Measurements from ENCODE around the gene CEP89.

DNA sequence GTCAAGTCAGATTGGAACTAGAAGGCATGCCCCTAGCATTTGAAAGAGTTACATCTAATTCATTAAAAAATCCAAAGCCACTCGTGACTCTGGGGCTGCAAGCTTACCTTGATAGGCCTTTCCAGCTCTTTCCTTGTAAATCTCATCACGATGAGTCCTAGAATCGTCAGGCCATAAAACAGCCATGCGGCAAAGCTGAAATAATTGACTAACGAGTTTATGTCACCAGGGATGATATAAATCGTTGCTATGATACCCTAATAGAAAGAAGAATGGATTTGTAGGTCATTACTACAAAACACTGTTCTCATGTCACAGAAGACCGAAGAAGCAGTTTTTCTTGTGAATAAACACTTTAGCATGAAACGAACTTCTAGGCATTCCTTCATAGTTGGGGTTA lies 129.7 kb downstream of the CEP89 start:
- no peak for TF ChIP-seq POLR2A (IDR thresholded peaks at IDR 0.05)
- TF ChIP-seq, protein P1, sequence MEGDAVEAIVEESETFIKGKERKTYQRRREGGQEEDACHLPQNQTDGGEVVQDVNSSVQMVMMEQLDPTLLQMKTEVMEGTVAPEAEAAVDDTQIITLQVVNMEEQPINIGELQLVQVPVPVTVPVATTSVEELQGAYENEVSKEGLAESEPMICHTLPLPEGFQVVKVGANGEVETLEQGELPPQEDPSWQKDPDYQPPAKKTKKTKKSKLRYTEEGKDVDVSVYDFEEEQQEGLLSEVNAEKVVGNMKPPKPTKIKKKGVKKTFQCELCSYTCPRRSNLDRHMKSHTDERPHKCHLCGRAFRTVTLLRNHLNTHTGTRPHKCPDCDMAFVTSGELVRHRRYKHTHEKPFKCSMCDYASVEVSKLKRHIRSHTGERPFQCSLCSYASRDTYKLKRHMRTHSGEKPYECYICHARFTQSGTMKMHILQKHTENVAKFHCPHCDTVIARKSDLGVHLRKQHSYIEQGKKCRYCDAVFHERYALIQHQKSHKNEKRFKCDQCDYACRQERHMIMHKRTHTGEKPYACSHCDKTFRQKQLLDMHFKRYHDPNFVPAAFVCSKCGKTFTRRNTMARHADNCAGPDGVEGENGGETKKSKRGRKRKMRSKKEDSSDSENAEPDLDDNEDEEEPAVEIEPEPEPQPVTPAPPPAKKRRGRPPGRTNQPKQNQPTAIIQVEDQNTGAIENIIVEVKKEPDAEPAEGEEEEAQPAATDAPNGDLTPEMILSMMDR (IDR thresholded peaks at IDR 0.05) = no peak
